DOHH2 (cell line): ENCODE results near the gene BAIAP2L1.

Experiments used
- CTCF ChIP-seq: fragments of 200-600 bp; sonication (generic); IDR thresholded peaks from one replicate; pipeline ENCODE4 v1.5.1; 2014; ENCODE audit warnings: antibody characterized with exemption, mild to moderate bottlenecking, low read depth, low read length; ENCODE audit not compliant: poor library complexity, severe bottlenecking
- EZH2phosphoT487 ChIP-seq: fragments of 200-600 bp; sonication (generic); IDR thresholded peaks from 2 replicates; pipeline ENCODE4 v1.6.1; 2017; ENCODE audit warnings: borderline replicate concordance, mild to moderate bottlenecking, antibody characterized with exemption, low read length, moderate library complexity, mixed read lengths

GRCh38 chr7:98372993-98373392, 27.9 kb downstream of the BAIAP2L1 start:
- TF ChIP-seq CTCF (no peak), EZH2phosphoT487 (no peak)
